ENCODE results near the gene ZNF318.
"Not testable (repeated sequence)": the region's sequence is repeated elsewhere in the genome, so short reads cannot be mapped to it uniquely, and the experiment has no call there.

The ZNF318 gene

GRCh38 chr6:43347021-43347420 is 22.4 kb downstream of the ZNF318 start:
- no peak for TF ChIP-seq CTCF (IDR thresholded peaks at IDR 0.05; ENCODE audit: low read depth, low read length)
- no peak overlapping the region for H3K4me3 ChIP-seq (ENCODE audit: low read depth, low read length)

- not testable (repeated sequence) for H3K4me3 ChIP-seq (ENCODE audit: low read depth, low read length)
Measured at GRCh38 chr6:43346243-43346642, 23.2 kb downstream of the ZNF318 start.

GRCh38 chr6:43339168-43339567 is 30.3 kb downstream of the ZNF318 start:
- no peak for TF ChIP-seq CTCF (IDR thresholded peaks at IDR 0.05; ENCODE audit: low read depth, low read length)
- no peak overlapping the region for H3K4me3 ChIP-seq (ENCODE audit: low read depth, low read length)

- no peak for TF ChIP-seq CTCF (IDR thresholded peaks at IDR 0.05; ENCODE audit: low read depth, low read length)
Measured at GRCh38 chr6:43338243-43338642, 31.2 kb downstream of the ZNF318 start.

GRCh38 chr6:43336382-43336781 is 33.1 kb downstream of the ZNF318 start:
- H3K4me3 ChIP-seq (ENCODE audit: low read depth, low read length), result no peak overlapping the region
- no peak for TF ChIP-seq CTCF (IDR thresholded peaks at IDR 0.05; ENCODE audit: low read depth, low read length)

More at GRCh38 chr6:43338243-43338642, 31.2 kb downstream of the ZNF318 start:
- H3K4me3 ChIP-seq (ENCODE audit: low read depth, low read length), result no peak overlapping the region

GRCh38 chr6:43335469-43335868 is 34.0 kb downstream of the ZNF318 start:
- TF ChIP-seq CTCF (IDR thresholded peaks at IDR 0.05; ENCODE audit: low read depth, low read length), result no peak
- no peak overlapping the region for H3K4me3 ChIP-seq (ENCODE audit: low read depth, low read length)

GRCh38 chr6:43334466-43335095 is 34.9 kb downstream of the ZNF318 start:
- TF ChIP-seq CTCF (IDR thresholded peaks at IDR 0.05; ENCODE audit: low read depth, low read length), result 0 out of 2 replicates have a peak, but pooled peaks have one; percentile 20

GRCh38 chr6:43331891-43332290 is 37.6 kb downstream of the ZNF318 start:
- no peak for TF ChIP-seq CTCF (IDR thresholded peaks at IDR 0.05; ENCODE audit: low read depth, low read length)
- no peak overlapping the region for H3K4me3 ChIP-seq (ENCODE audit: low read depth, low read length)

More at GRCh38 chr6:43334466-43335095, 34.9 kb downstream of the ZNF318 start:
- no peak overlapping the region for H3K4me3 ChIP-seq (ENCODE audit: low read depth, low read length)
